ENCODE measurements around the gene INSC. TPM values are rescaled to one million over a fixed set of nuclear protein-coding genes. Genes with fewer than 3 reads are reported as not detected.

INSC gene
- total RNA-seq, 1 experiment from 2014 or later, result 0.17 TPM

DNA sequence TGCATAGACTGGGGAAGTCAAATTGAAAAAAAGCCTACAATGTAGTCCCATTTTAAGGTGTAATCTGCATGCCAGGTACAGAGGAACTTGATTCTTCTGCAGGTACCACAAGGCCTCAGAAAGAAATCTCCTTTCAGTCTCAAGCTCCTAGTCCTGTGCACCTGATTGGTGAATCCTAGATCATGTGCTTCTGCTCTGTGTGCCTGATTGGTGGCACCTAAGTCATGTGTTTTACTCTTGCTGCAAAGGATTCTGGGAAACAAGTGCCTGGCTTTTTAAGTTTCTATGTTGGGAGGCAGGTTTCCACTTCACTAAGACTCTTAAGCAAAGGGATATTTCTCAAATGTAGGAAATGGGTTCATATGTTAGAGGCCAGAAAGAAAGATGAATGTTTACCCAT, 29.1 kb downstream of the INSC start:
- ChIA-PET RAD21 (ENCODE audit: low non-redundant PET in 1 of 2, low total read pairs in 2 of 2, uncharacterized antibody in 2 of 2, unreplicated experiment in 2 of 2) (no interaction called here), POLR2A (no interaction called here), CTCF (no interaction called here)
- no peak overlapping the region for H2AFZ ChIP-seq (ENCODE audit: low read depth, low read length, poor library complexity, severe bottlenecking)
- no peaks in the 10 kb centered on the region for H3K36me3 ChIP-seq (ENCODE audit: control insufficient read depth in 1 of 2, insufficient read depth in 2 of 2, low read length in 2 of 2)
- H3K9me2 ChIP-seq (ENCODE audit: insufficient read depth), result no peaks in the 10 kb centered on the region
- H3K27ac ChIP-seq (ENCODE audit: low read depth, low read length), result no peak overlapping the region
- no peaks in the 10 kb centered on the region for H4K20me1 ChIP-seq (ENCODE audit: insufficient read depth)
- no peaks in the 10 kb centered on the region for H3K9me3 ChIP-seq (ENCODE audit: control insufficient read depth in 1 of 2, insufficient read depth in 1 of 2, low read depth in 1 of 2, low read length in 2 of 2)
- no peaks in the 10 kb centered on the region for H3K27me3 ChIP-seq (ENCODE audit: insufficient read depth, low read length)
- ATAC-seq (no peak), DNase-seq (ENCODE audit: low read depth, low spot score) (no peak)
- no peak overlapping the region for H3K4me3 ChIP-seq (replicated peaks in 1 of 2; ENCODE audit: low read depth in 1 of 2, low read length in 2 of 2)
- TF ChIP-seq, protein P1, sequence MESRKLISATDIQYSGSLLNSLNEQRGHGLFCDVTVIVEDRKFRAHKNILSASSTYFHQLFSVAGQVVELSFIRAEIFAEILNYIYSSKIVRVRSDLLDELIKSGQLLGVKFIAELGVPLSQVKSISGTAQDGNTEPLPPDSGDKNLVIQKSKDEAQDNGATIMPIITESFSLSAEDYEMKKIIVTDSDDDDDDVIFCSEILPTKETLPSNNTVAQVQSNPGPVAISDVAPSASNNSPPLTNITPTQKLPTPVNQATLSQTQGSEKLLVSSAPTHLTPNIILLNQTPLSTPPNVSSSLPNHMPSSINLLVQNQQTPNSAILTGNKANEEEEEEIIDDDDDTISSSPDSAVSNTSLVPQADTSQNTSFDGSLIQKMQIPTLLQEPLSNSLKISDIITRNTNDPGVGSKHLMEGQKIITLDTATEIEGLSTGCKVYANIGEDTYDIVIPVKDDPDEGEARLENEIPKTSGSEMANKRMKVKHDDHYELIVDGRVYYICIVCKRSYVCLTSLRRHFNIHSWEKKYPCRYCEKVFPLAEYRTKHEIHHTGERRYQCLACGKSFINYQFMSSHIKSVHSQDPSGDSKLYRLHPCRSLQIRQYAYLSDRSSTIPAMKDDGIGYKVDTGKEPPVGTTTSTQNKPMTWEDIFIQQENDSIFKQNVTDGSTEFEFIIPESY (IDR thresholded peaks at IDR 0.05; ENCODE audit: extremely low read depth, insufficient replicate concordance, low read length), result no peak
- TF ChIP-seq RAD21 (IDR thresholded peaks at IDR 0.05; ENCODE audit: low read depth), result no peak
- H3K4me1 ChIP-seq (ENCODE audit: control insufficient read depth in 1 of 2, insufficient read depth in 2 of 2, low read length in 2 of 2), result peaks cover 0 to 6% of the 10 kb centered on the region in 2 experiments; a peak in 1 of 4 replicates
- no TSS peak for BruUV-seq (replicated peaks)
- no peak overlapping the region for H3K9ac ChIP-seq (ENCODE audit: low read length)
- intact Hi-C loops (cut with micrococcal nuclease), result no loop called here
- H3K79me2 ChIP-seq (ENCODE audit: insufficient read depth, low read length), result no peaks in the 10 kb centered on the region
- H3K4me2 ChIP-seq (ENCODE audit: low read length), result no peak overlapping the region

DNA sequence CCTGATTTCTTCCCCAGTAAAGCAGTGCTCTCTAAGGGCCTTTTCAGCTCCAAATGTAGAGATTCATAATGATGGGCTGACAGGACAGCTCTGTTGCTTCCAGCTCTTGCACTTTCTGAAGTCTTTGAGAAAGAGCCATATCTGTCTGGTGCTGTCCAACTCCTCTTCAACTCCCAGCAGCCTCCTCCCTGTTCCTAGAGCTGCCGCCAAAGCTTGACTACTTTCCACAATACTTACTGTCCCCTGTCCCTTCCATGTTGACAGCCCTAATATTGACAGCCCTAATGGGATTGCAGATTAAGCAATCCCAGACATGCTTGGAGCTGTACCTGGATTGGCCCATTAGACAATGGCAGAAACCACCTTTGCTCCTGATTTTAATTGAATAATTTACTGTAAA, 29.6 kb downstream of the INSC start:
- CTCF ChIA-PET, result no interaction called here
- TF ChIP-seq EZH2 (IDR thresholded peaks at IDR 0.05) (no peak), YY1 (IDR thresholded peaks at IDR 0.05; ENCODE audit: extremely low read depth, insufficient replicate concordance, low read depth, low read length) (no peak), EGR1 (IDR thresholded peaks at IDR 0.05; ENCODE audit: low read depth) (no peak), POLR2AphosphoS5 (IDR thresholded peaks at IDR 0.05; ENCODE audit: low read depth, low read length) (no peak), CEBPB (IDR thresholded peaks at IDR 0.05; ENCODE audit: low read depth) (no peak), FOSL1 (IDR thresholded peaks at IDR 0.05; ENCODE audit: low read depth) (no peak), JUND (IDR thresholded peaks at IDR 0.05) (no peak), CBX3 (IDR thresholded peaks at IDR 0.05; ENCODE audit: low read depth) (no peak), ELF1 (IDR thresholded peaks at IDR 0.05; ENCODE audit: borderline replicate concordance, low read depth) (no peak), TCF7L2 (IDR thresholded peaks at IDR 0.05; ENCODE audit: borderline replicate concordance, extremely low read depth, insufficient read depth, insufficient read length) (no peak), RAD21 (IDR thresholded peaks at IDR 0.05; ENCODE audit: low read depth) (no peak), EZH2phosphoT487 (IDR thresholded peaks at IDR 0.05; ENCODE audit: borderline replicate concordance) (no peak)
- TF ChIP-seq, protein P2, sequence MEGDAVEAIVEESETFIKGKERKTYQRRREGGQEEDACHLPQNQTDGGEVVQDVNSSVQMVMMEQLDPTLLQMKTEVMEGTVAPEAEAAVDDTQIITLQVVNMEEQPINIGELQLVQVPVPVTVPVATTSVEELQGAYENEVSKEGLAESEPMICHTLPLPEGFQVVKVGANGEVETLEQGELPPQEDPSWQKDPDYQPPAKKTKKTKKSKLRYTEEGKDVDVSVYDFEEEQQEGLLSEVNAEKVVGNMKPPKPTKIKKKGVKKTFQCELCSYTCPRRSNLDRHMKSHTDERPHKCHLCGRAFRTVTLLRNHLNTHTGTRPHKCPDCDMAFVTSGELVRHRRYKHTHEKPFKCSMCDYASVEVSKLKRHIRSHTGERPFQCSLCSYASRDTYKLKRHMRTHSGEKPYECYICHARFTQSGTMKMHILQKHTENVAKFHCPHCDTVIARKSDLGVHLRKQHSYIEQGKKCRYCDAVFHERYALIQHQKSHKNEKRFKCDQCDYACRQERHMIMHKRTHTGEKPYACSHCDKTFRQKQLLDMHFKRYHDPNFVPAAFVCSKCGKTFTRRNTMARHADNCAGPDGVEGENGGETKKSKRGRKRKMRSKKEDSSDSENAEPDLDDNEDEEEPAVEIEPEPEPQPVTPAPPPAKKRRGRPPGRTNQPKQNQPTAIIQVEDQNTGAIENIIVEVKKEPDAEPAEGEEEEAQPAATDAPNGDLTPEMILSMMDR (IDR thresholded peaks at IDR 0.05 in 2 of 3, conservative IDR thresholded peaks at IDR 0.05 in 1 of 3; ENCODE audit: borderline replicate concordance in 1 of 3, insufficient read depth in 1 of 3, low read depth in 2 of 3, low read length in 2 of 3), result no peak
- TF ChIP-seq, protein P1 (IDR thresholded peaks at IDR 0.05; ENCODE audit: extremely low read depth, insufficient replicate concordance, low read length), result no peak
- TF ChIP-seq, protein P3, sequence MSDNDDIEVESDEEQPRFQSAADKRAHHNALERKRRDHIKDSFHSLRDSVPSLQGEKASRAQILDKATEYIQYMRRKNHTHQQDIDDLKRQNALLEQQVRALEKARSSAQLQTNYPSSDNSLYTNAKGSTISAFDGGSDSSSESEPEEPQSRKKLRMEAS (IDR thresholded peaks at IDR 0.05), result no peak

More for the DNA sequence above, 29.6 kb downstream of the INSC start:
- Histone ChIP-seq H3K36me3 (ENCODE audit: control insufficient read depth in 1 of 2, insufficient read depth in 2 of 2, low read length in 2 of 2) (no peaks in the 10 kb centered on the region), H3K27ac (ENCODE audit: low read depth, low read length) (no peak overlapping the region), H3K27me3 (ENCODE audit: insufficient read depth, low read length) (no peaks in the 10 kb centered on the region), H3K4me1 (ENCODE audit: control insufficient read depth in 1 of 2, insufficient read depth in 2 of 2, low read length in 2 of 2) (peaks cover 0 to 6% of the 10 kb centered on the region in 2 experiments; a peak in 1 of 4 replicates), H3K9ac (ENCODE audit: low read length) (no peak overlapping the region), H3K4me2 (ENCODE audit: low read length) (no peak overlapping the region), H3K4me3 (replicated peaks in 1 of 2; ENCODE audit: low read depth in 1 of 2, low read length in 2 of 2) (no peak overlapping the region), H2AFZ (ENCODE audit: low read depth, low read length, poor library complexity, severe bottlenecking) (no peak overlapping the region), H3K79me2 (ENCODE audit: insufficient read depth, low read length) (no peaks in the 10 kb centered on the region), H3K9me3 (ENCODE audit: control insufficient read depth in 1 of 2, insufficient read depth in 1 of 2, low read depth in 1 of 2, low read length in 2 of 2) (no peaks in the 10 kb centered on the region), H3K9me2 (ENCODE audit: insufficient read depth) (no peaks in the 10 kb centered on the region), H4K20me1 (ENCODE audit: insufficient read depth) (no peaks in the 10 kb centered on the region)
- intact Hi-C loops (cut with micrococcal nuclease), result no loop called here
- DNase-seq (ENCODE audit: low read depth, low spot score) (no peak), ATAC-seq (no peak)
- no TSS peak for BruUV-seq (replicated peaks)
- RAD21 ChIA-PET (ENCODE audit: low non-redundant PET in 1 of 2, low total read pairs in 2 of 2, uncharacterized antibody in 2 of 2, unreplicated experiment in 2 of 2), result no interaction called here
- POLR2A ChIA-PET, result no interaction called here

Data from HCT116 (cell line).